OCI-LY1 (cell line): ENCODE results near the gene UTP25.

Experiments used
- H2AFZ ChIP-seq: fragments of 200-600 bp; sonication (generic), shearing (Covaris generic); 2 replicates; pipeline ENCODE4 v1.6.0; 2014; ENCODE audit warnings: antibody characterized with exemption, mild to moderate bottlenecking, low read length
- H3F3A ChIP-seq: fragments of 200-600 bp; sonication (generic), shearing (Covaris generic); 2 replicates; pipeline ENCODE4 v1.6.0; 2014; ENCODE audit warnings: mild to moderate bottlenecking, antibody characterized with exemption, low read length, moderate library complexity; ENCODE audit not compliant: insufficient read depth
- H3K27ac ChIP-seq: fragments of 200-600 bp; sonication (generic); 2 replicates; pipeline ENCODE4 v1.5.1; 2014; ENCODE audit warnings: low read length, mixed run types, mild to moderate bottlenecking, low read depth; ENCODE audit not compliant: poor library complexity, severe bottlenecking
- H3K27me3 ChIP-seq: fragments of 200-600 bp; sonication (generic); 2 replicates; pipeline ENCODE4 v1.6.0; 2014; ENCODE audit warnings: antibody characterized with exemption, mild to moderate bottlenecking, low read length, moderate library complexity; ENCODE audit not compliant: insufficient read depth
- H3K36me3 ChIP-seq: fragments of 200-600 bp; sonication (generic); 2 replicates; pipeline ENCODE4 v1.6.1; 2014; ENCODE audit warnings: mild to moderate bottlenecking, antibody characterized with exemption, low read length, moderate library complexity, mixed read lengths; ENCODE audit not compliant: insufficient read depth
- H3K4me1 ChIP-seq: fragments of 200-600 bp; sonication (generic); 2 replicates; pipeline ENCODE4 v1.5.1; 2014; ENCODE audit warnings: mild to moderate bottlenecking, low read length, moderate library complexity; ENCODE audit not compliant: insufficient read depth, severe bottlenecking
- H3K4me2 ChIP-seq: fragments of 200-600 bp; sonication (generic), shearing (Covaris generic); 2 replicates; pipeline ENCODE4 v1.6.1; 2014; ENCODE audit warnings: low read length
- H3K4me3 ChIP-seq: fragments of 200-600 bp; sonication (generic); 2 replicates; pipeline ENCODE4 v1.5.1; 2014; ENCODE audit warnings: low read length, low read depth, mild to moderate bottlenecking, mixed read lengths; ENCODE audit not compliant: poor library complexity, severe bottlenecking
- H3K79me2 ChIP-seq: fragments of 200-600 bp; shearing (Covaris generic); 2 replicates; pipeline ENCODE4 v1.6.1; 2016; ENCODE audit warnings: mixed run types, low read length, mixed read lengths; ENCODE audit not compliant: insufficient read depth
- H3K9ac ChIP-seq: fragments of 200-600 bp; sonication (generic), shearing (Covaris generic); 2 replicates; pipeline ENCODE4 v1.6.1; 2014; ENCODE audit warnings: mild to moderate bottlenecking, low read length, mixed read lengths
- H3K9me2 ChIP-seq: fragments of 200-600 bp; sonication (generic), shearing (Covaris generic); 2 replicates; pipeline ENCODE4 v1.6.1; 2014; ENCODE audit warnings: low read depth, mild to moderate bottlenecking, low read length, mixed read lengths
- H3K9me3 ChIP-seq: fragments of 200-600 bp; shearing (Covaris generic); 2 replicates; pipeline ENCODE4 v1.6.1; 2014; ENCODE audit warnings: low read length, mixed read lengths
- H4K20me1 ChIP-seq: fragments of 200-600 bp; sonication (generic), shearing (Covaris generic); 2 replicates; pipeline ENCODE4 v1.6.0; 2016; ENCODE audit warnings: mild to moderate bottlenecking, low read length; ENCODE audit not compliant: insufficient read depth
- CTCF ChIP-seq: fragments of 200-600 bp; sonication (generic), shearing (Covaris generic); IDR thresholded peaks from 2 replicates; pipeline ENCODE4 v1.5.1; 2017; ENCODE audit warnings: mild to moderate bottlenecking, antibody characterized with exemption, low read length, moderate library complexity, mixed read lengths
- EZH2 ChIP-seq: fragments of 200-600 bp; sonication (generic), shearing (Covaris generic); IDR thresholded peaks from 2 replicates; pipeline ENCODE4 v1.8.0; 2017; ENCODE audit warnings: borderline replicate concordance, mixed run types, mild to moderate bottlenecking, antibody characterized with exemption, low read length, moderate library complexity, mixed read lengths

The UTP25 gene

GRCh38 chr1:209861242-209861641 is 33.5 kb downstream of the UTP25 start:
- H3K36me3 ChIP-seq: no peaks in the 10 kb centered on the region
- no peak overlapping the region for H3K4me3 ChIP-seq
- H3K27ac ChIP-seq: no peak overlapping the region
- H3K9ac ChIP-seq: no peak overlapping the region
- H3K9me2 ChIP-seq: no peaks in the 10 kb centered on the region
- no peak overlapping the region for H3K4me2 ChIP-seq
- no peaks in the 10 kb centered on the region for H3K27me3 ChIP-seq
- H3K9me3 ChIP-seq: no peaks in the 10 kb centered on the region
- H3K4me1 ChIP-seq: no peaks in the 10 kb centered on the region
- TF ChIP-seq CTCF: no peak
- no peak for TF ChIP-seq EZH2
- H4K20me1 ChIP-seq: no peaks in the 10 kb centered on the region
- no peak overlapping the region for H2AFZ ChIP-seq
- H3F3A ChIP-seq: no peaks in the 10 kb centered on the region
- H3K79me2 ChIP-seq: no peaks in the 10 kb centered on the region

- Histone ChIP-seq H3F3A (no peaks in the 10 kb centered on the region), H3K4me1 (no peaks in the 10 kb centered on the region), H3K9ac (no peak overlapping the region), H3K9me3 (no peaks in the 10 kb centered on the region), H3K79me2 (no peaks in the 10 kb centered on the region), H2AFZ (no peak overlapping the region), H4K20me1 (no peaks in the 10 kb centered on the region), H3K36me3 (no peaks in the 10 kb centered on the region), H3K27ac (no peak overlapping the region), H3K9me2 (no peaks in the 10 kb centered on the region), H3K4me3 (no peak overlapping the region), H3K27me3 (no peaks in the 10 kb centered on the region), H3K4me2 (no peak overlapping the region)
- TF ChIP-seq EZH2: no peak
Measured at GRCh38 chr1:209862391-209863356, 34.9 kb downstream of the UTP25 start.

- TF ChIP-seq CTCF (no peak), EZH2 (no peak)
- Histone ChIP-seq H3K4me1 (no peaks in the 10 kb centered on the region), H3K27me3 (no peaks in the 10 kb centered on the region)
Measured at GRCh38 chr1:209863766-209864485, 36.2 kb downstream of the UTP25 start.

More at GRCh38 chr1:209863766-209864485, 36.2 kb downstream of the UTP25 start:
- H4K20me1 ChIP-seq: no peaks in the 10 kb centered on the region
- no peaks in the 10 kb centered on the region for H3K79me2 ChIP-seq
- no peak overlapping the region for H3K9ac ChIP-seq
- no peaks in the 10 kb centered on the region for H3K9me2 ChIP-seq
- H3K36me3 ChIP-seq: no peaks in the 10 kb centered on the region
- no peak overlapping the region for H3K27ac ChIP-seq
- no peaks in the 10 kb centered on the region for H3K9me3 ChIP-seq
- no peak overlapping the region for H3K4me3 ChIP-seq
- H2AFZ ChIP-seq: no peak overlapping the region
- no peak overlapping the region for H3K4me2 ChIP-seq
- H3F3A ChIP-seq: no peaks in the 10 kb centered on the region
